Measurements from ENCODE around the gene OSBPL6. TPM values are rescaled to one million over a fixed set of nuclear protein-coding genes. Genes with fewer than 3 reads are reported as not detected.

The OSBPL6 gene
- total RNA-seq, 6 experiments from 2014 or later: 2.4 to 4.1 (median 3.1) TPM

DNA sequence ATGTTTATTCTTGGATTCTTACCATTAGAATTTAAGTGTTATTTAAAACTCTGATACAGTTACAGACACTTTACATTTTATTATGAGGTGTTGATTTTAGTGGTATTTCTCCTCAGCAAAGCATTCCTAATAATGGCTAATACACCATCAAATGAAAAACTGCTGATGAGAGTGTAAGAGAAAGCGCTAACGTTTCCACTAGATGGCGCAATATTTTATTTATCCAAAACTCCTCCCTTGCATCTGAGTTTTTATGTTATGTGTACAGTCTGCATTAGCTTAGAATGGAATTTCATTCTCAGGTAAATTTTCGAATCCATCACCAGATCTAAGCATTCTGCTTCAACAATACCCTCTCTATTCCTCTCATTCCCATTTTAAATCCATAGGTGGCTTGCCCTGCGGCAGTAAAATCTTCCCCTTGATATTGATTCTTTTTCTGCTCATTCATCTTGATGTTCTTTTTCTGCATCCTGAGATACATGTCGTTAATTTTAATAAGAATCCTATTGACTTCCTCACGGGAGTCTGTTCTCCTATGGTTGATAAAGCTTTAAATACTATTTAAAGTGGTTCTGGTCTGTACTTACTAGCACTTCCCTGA, 202.8 kb downstream of the OSBPL6 start:
- TF ChIP-seq POLR2A (IDR thresholded peaks at IDR 0.05): no peak
- TF ChIP-seq, protein P1, sequence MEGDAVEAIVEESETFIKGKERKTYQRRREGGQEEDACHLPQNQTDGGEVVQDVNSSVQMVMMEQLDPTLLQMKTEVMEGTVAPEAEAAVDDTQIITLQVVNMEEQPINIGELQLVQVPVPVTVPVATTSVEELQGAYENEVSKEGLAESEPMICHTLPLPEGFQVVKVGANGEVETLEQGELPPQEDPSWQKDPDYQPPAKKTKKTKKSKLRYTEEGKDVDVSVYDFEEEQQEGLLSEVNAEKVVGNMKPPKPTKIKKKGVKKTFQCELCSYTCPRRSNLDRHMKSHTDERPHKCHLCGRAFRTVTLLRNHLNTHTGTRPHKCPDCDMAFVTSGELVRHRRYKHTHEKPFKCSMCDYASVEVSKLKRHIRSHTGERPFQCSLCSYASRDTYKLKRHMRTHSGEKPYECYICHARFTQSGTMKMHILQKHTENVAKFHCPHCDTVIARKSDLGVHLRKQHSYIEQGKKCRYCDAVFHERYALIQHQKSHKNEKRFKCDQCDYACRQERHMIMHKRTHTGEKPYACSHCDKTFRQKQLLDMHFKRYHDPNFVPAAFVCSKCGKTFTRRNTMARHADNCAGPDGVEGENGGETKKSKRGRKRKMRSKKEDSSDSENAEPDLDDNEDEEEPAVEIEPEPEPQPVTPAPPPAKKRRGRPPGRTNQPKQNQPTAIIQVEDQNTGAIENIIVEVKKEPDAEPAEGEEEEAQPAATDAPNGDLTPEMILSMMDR (IDR thresholded peaks at IDR 0.05): peak; percentile 55 to 76 (median 66)
- no peak overlapping the region for H3K27ac ChIP-seq
- H3K9me3 ChIP-seq: no peaks in the 10 kb centered on the region
- H3K36me3 ChIP-seq: no peaks in the 10 kb centered on the region
- no peaks in the 10 kb centered on the region for H3K27me3 ChIP-seq
- DNase-seq (no peak), ATAC-seq (peak; percentile 77 to 85 (median 80))
- 18% methylated on average over 7 of the region's 7 CpGs for WGBS (ENCODE audit: insufficient coverage, low coverage, low lambda C conversion rate, missing lambda C conversion rate)
- H3K4me1 ChIP-seq: no peaks in the 10 kb centered on the region
- no peak overlapping the region for H3K4me3 ChIP-seq
- intact Hi-C loops (cut with DNase I): no loop called here

DNA sequence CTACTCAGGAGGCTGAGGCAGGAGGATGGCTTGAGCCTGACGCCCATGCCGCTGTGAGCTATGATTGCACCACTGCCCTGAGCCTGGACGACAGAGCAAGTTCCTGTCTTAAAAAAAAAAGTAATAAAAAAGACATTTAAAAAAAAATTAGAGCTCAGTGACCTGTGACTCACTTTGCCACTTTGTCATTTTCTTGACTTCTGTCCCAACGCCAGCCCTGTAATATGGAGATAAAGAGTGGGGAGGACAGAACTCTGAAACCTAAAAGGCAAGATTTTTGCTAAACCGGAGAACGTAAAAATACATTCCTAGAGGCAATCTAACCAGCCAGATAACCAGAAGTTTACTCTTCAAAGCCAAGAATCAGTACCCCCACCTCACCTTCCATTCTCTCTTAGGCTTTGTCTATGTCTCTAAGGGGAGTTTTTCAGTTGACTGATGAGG, 207.7 kb downstream of the OSBPL6 start:
- 58% methylated on average over 6 of the region's 6 CpGs for WGBS (ENCODE audit: insufficient coverage, low coverage, low lambda C conversion rate, missing lambda C conversion rate)
- no peaks in the 10 kb centered on the region for H3K9me3 ChIP-seq
- no peaks in the 10 kb centered on the region for H3K4me1 ChIP-seq
- no peaks in the 10 kb centered on the region for H3K27me3 ChIP-seq
- TF ChIP-seq, protein P1 (IDR thresholded peaks at IDR 0.05): no peak
- TF ChIP-seq POLR2A (IDR thresholded peaks at IDR 0.05): no peak
- no peak overlapping the region for H3K4me3 ChIP-seq
- intact Hi-C loops (cut with DNase I): no loop called here
- no peaks in the 10 kb centered on the region for H3K36me3 ChIP-seq
- no peak for DNase-seq
- ATAC-seq: no peak
- no peak overlapping the region for H3K27ac ChIP-seq

DNA sequence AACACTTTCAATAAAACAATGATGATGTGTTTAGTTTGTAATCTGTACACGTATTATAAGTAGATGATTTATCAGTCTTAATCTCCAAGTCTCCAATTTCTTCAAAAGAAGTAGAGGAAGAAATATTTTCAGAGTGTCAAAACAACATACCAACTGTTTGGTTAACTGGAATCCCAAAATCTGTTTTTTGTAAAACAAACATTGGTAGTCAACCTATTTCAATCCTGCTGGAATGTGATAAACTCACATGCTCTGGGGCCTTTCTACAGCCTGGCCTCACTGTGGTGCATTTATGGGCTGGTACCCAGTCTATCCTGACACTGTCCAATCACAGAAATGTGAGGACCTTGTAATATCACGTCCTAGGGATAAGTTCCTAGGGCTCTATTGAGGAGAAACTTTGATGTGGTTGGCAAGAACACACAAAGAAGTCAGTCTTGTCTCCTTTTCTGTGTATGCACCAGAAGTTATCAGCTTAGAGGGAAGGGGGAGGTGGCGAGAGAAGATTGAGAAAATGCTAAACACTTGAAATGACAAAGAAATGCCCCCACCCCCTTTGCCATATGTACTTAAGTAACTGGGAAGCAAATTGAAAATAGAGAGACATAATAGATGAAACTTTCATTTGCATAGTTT, 209.5 kb downstream of the OSBPL6 start:
- WGBS (ENCODE audit: insufficient coverage, low coverage, low lambda C conversion rate, missing lambda C conversion rate): 73% methylated on average over 3 of the region's 3 CpGs
- Histone ChIP-seq H3K36me3 (no peaks in the 10 kb centered on the region), H3K9me3 (no peaks in the 10 kb centered on the region), H3K27ac (no peak overlapping the region), H3K4me3 (no peak overlapping the region), H3K27me3 (no peaks in the 10 kb centered on the region), H3K4me1 (no peaks in the 10 kb centered on the region)
- DNase-seq (no peak), ATAC-seq (no peak)
- TF ChIP-seq POLR2A (IDR thresholded peaks at IDR 0.05): no peak
- TF ChIP-seq, protein P1 (IDR thresholded peaks at IDR 0.05): no peak
- intact Hi-C loops (cut with DNase I): no loop called here

DNA sequence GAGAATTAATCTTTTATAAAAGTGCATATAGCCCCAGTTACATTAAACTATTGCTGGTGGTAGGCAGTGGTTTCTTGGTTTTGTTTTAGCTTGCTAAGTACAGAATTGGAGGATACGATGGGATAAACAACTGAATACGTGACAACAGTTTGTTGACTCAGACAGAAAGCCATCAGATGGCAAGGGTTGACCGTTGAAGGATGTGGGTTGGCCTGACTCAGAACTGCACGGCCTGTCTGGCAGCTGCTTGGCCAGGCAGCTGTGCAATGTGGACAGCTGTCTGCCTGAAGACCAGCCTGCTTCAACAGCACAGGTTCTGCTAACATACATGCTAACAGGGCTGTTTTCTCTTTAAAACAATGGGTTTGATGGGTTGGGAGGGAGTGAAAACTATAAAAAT, 210.1 kb downstream of the OSBPL6 start:
- 16% methylated on average over 4 of the region's 4 CpGs for WGBS (ENCODE audit: insufficient coverage, low coverage, low lambda C conversion rate, missing lambda C conversion rate)
- Histone ChIP-seq H3K27ac (no peak overlapping the region), H3K27me3 (no peaks in the 10 kb centered on the region), H3K4me3 (no peak overlapping the region), H3K4me1 (no peaks in the 10 kb centered on the region), H3K9me3 (no peaks in the 10 kb centered on the region), H3K36me3 (no peaks in the 10 kb centered on the region)
- intact Hi-C loops (cut with DNase I): no loop called here
- ATAC-seq (peak in 3 of 4 donors; percentile 14 to 32 (median 28)), DNase-seq (no peak)
- TF ChIP-seq, protein P1 (IDR thresholded peaks at IDR 0.05): no peak
- TF ChIP-seq POLR2A (IDR thresholded peaks at IDR 0.05): no peak

Data from right lobe of liver (tissue), 6 donors.